Endothelial cell of umbilical vein (primary cell): Measurements from ENCODE around the gene ANKDD1B. TPM values are rescaled to one million over a fixed set of nuclear protein-coding genes. Genes with fewer than 3 reads are reported as not detected.

Experiments
- BruUV-seq: library from RNA; stranded (reverse); fragments of 400-500 nt; replicated peaks from 2 replicates; lab custom pipeline; 2021; lab: Mats Ljungman, UMichigan
- CTCF ChIA-PET: fragments of 300-600, 350-600 bp; sonication (Branson Sonifier 250); formaldehyde crosslinking; loops from one replicate; lab custom pipeline; 2021; ENCODE audit warnings: antibody characterized with exemption, inconsistent platforms; lab: Charles Lee
- POLR2A ChIA-PET: fragments of 300-600, 350-600 bp; sonication (Branson Sonifier 250); formaldehyde crosslinking; loops from one replicate; lab custom pipeline; 2021; ENCODE audit warnings: antibody characterized with exemption, inconsistent platforms; lab: Charles Lee
- DNase-seq: peaks from one replicate; pipeline ENCODE4 v3.0.0-alpha.2; 2011; ENCODE audit warnings: low read depth, low spot score
- FAIRE-seq: peaks from 2 replicates; lab custom pipeline; 2011; peaks lifted over from hg19 to GRCh38; lab: Jason Lieb, UNC
- H2AFZ ChIP-seq: 2 replicates; pipeline ENCODE4 v1.6.0; 2012; ENCODE audit warnings: low read depth, low read length, control low read depth, inconsistent platforms
- H3K27ac ChIP-seq: 2 replicates; pipeline ENCODE4 v1.5.1; 2011; ENCODE audit warnings: low read depth, mild to moderate bottlenecking, control low read depth, low read length, moderate library complexity; ENCODE audit not compliant: insufficient read depth
- H3K27me3 ChIP-seq, 2 experiments: 2 replicates each; pipeline versions ENCODE4 v1.6.0 to v1.6.1; 2011; ENCODE audit warnings: low read length in 2 of 2, mixed read lengths in 1 of 2; ENCODE audit not compliant: control insufficient read depth in 2 of 2, insufficient read depth in 2 of 2
- H3K36me3 ChIP-seq, 2 experiments: 2 replicates in 1 of 2; 3 replicates in 1 of 2; pipeline ENCODE4 v1.5.1; 2011; ENCODE audit warnings: low read length in 2 of 2, mild to moderate bottlenecking in 1 of 2, moderate library complexity in 1 of 2; ENCODE audit not compliant: control insufficient read depth in 2 of 2, insufficient read depth in 2 of 2; ENCODE audit errors: extremely low read depth in 1 of 2
- H3K4me1 ChIP-seq: 3 replicates; pipeline ENCODE4 v1.5.1; 2011; ENCODE audit warnings: mild to moderate bottlenecking, low read length; ENCODE audit not compliant: control insufficient read depth, insufficient read depth; ENCODE audit errors: extremely low read depth
- H3K4me2 ChIP-seq: 2 replicates; pipeline ENCODE4 v1.6.1; 2011; ENCODE audit warnings: low read length, control low read depth, mixed read lengths; ENCODE audit not compliant: insufficient read depth
- H3K4me3 ChIP-seq, 3 experiments: fragments of 200-600 bp in 1 of 3; sonication (generic), shearing (Covaris generic) in 1 of 3; replicated peaks in 1 of 3; 2 replicates each; pipeline ENCODE4 v1.5.1; 2011 to 2016; ENCODE audit warnings: control low read depth in 3 of 3, low read length in 3 of 3, mild to moderate bottlenecking in 2 of 3, inconsistent platforms in 1 of 3, low read depth in 1 of 3, moderate library complexity in 1 of 3; ENCODE audit not compliant: insufficient read depth in 1 of 3
- H3K79me2 ChIP-seq: 2 replicates; pipeline ENCODE4 v1.6.0; 2012; ENCODE audit warnings: low read length, inconsistent platforms; ENCODE audit not compliant: control insufficient read depth, insufficient read depth
- H3K9ac ChIP-seq: replicated peaks from 2 replicates; pipeline ENCODE3; 2011; ENCODE audit warnings: low read length, control low read depth; ENCODE audit not compliant: insufficient read depth; ENCODE audit errors: extremely low read depth
- H3K9me1 ChIP-seq: replicated peaks from 3 replicates; pipeline ENCODE4 v1.6.0; 2011; ENCODE audit warnings: mild to moderate bottlenecking, low read length; ENCODE audit not compliant: control insufficient read depth, insufficient read depth; ENCODE audit errors: extremely low read depth
- H3K9me3 ChIP-seq: replicated peaks from 2 replicates; pipeline ENCODE4 v1.5.1; 2012; ENCODE audit warnings: low read length, inconsistent platforms; ENCODE audit not compliant: control insufficient read depth, insufficient read depth
- H4K20me1 ChIP-seq: replicated peaks from 2 replicates; pipeline ENCODE3; 2011; ENCODE audit warnings: mild to moderate bottlenecking, low read length; ENCODE audit not compliant: control insufficient read depth, insufficient read depth; ENCODE audit errors: extremely low read depth
- EZH2 ChIP-seq: IDR thresholded peaks from 2 replicates; pipeline ENCODE4 v1.6.1; 2012; ENCODE audit warnings: borderline replicate concordance, low read depth, mild to moderate bottlenecking, moderate library complexity, low read length, inconsistent platforms; ENCODE audit not compliant: severe bottlenecking
- FOS ChIP-seq: IDR thresholded peaks from 2 replicates; pipeline ENCODE4 v1.6.1; 2011; ENCODE audit warnings: mild to moderate bottlenecking, low read length, moderate library complexity, borderline replicate concordance; ENCODE audit not compliant: insufficient read depth
- GATA2 ChIP-seq: IDR thresholded peaks from 2 replicates; pipeline ENCODE4 v1.7.0; 2011; ENCODE audit warnings: low read depth, mild to moderate bottlenecking, moderate library complexity, mixed read lengths, low read length; ENCODE audit not compliant: insufficient read length, insufficient read depth
- JUN ChIP-seq: IDR thresholded peaks from 2 replicates; pipeline ENCODE4 v1.6.1; 2011; ENCODE audit warnings: borderline replicate concordance, low read depth; ENCODE audit not compliant: insufficient read length, insufficient read depth
- MYC ChIP-seq: IDR thresholded peaks from one replicate; pipeline ENCODE4 v1.6.1; 2011; ENCODE audit warnings: mild to moderate bottlenecking, low read depth, low read length
- POLR2A ChIP-seq: IDR thresholded peaks from 2 replicates; pipeline ENCODE4 v1.6.1; 2012; ENCODE audit warnings: low read depth, mild to moderate bottlenecking, control low read depth, low read length
- POLR2AphosphoS5 ChIP-seq: IDR thresholded peaks from 2 replicates; pipeline ENCODE4 v1.6.1; 2012; ENCODE audit warnings: low read depth, mild to moderate bottlenecking, control low read depth, low read length, moderate library complexity; ENCODE audit not compliant: insufficient read depth
- dilution Hi-C: fragments of 300-500 bp; cut with MboI; formaldehyde crosslinking; loops from one replicate; pipeline ENCODE4 v1.15.0; 2019; ENCODE audit warnings: low sequenced_read_pairs; ENCODE audit not compliant: extremely low pct_ligation_motif_present
- intact Hi-C: fragments of 100-400 bp; cut with micrococcal nuclease; formaldehyde crosslinking; loops from one replicate; pipeline ENCODE4 v1.10.0; 2022
- polyA plus RNA-seq, 4 experiments: library from polyadenylated mRNA; depleted of rRNA in 3 of 4; stranded (reverse) in 3 of 4; unstranded in 1 of 4; fragments of >200 nt; gene quantifications; 2 replicates each; pipeline versions ENCODE4 v1.2.1 to v1.2.3, GENCODE V29; 2011 to 2012; ENCODE audit warnings: missing spikeins in 1 of 4
- total RNA-seq: library from RNA; stranded (reverse); gene quantifications from 2 replicates; pipeline ENCODE4 v1.2.3, GENCODE V29; 2021
- TF ChIP-seq, protein P1 (sequence below), 2 donors: IDR thresholded peaks; 1 replicate in 1 of 2; 2 replicates in 1 of 2; pipeline ENCODE4 v1.5.1; 2011; ENCODE audit warnings: low read length in 2 of 2, mild to moderate bottlenecking in 2 of 2, moderate library complexity in 2 of 2, control low read depth in 1 of 2, inconsistent platforms in 1 of 2, low read depth in 1 of 2; ENCODE audit not compliant: insufficient read depth in 1 of 2; ENCODE audit errors: extremely low read depth in 1 of 2
- TF ChIP-seq, protein P2 (sequence below): IDR thresholded peaks from 2 replicates; pipeline ENCODE4 v1.6.1; 2011; ENCODE audit not compliant: insufficient read depth, insufficient read length

Gene ANKDD1B
- total and polyA plus RNA-seq, 2 donors (not counting 3 experiments of a cell fraction or from before 2014, with no cell fraction given): 0.15 to 0.71 TPM

DNA sequence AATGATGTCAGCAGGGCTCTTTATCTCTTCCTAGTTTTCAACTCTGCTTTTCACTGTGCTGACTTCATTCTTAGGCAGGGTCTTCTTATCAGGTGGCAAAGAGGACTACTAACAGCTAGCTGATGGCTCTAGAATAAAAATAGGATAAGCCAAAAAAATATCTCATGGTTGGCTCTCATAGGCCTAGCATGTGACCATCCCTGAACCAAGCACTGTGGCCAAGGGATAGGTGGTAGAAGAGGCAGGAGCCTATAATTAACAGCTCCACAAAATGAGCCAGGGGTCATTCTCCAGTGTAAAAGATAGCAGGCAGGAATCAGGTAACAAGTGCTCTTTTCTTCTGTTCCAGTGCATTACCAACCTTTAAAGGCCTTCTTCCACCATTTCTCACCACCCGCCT is 21.1 kb downstream of the ANKDD1B start:
- H3K4me2 ChIP-seq: no peak overlapping the region
- no peak overlapping the region for H3K9ac ChIP-seq
- no peak overlapping the region for H3K4me3 ChIP-seq
- no peaks in the 10 kb centered on the region for H3K79me2 ChIP-seq
- H2AFZ ChIP-seq: no peak overlapping the region
- ChIA-PET CTCF (interaction anchor here (1.1 kb wide), 1 partner anchor 9 kb away, joined by 4 read pairs; no protein-coding TSS in a partner anchor), POLR2A (no interaction called here)
- dilution Hi-C loops: no loop called here
- no peaks in the 10 kb centered on the region for H3K4me1 ChIP-seq
- H3K9me1 ChIP-seq: no peaks in the 10 kb centered on the region
- H3K27ac ChIP-seq: no peak overlapping the region
- no TSS peak for BruUV-seq
- H3K9me3 ChIP-seq: no peaks in the 10 kb centered on the region
- no peaks in the 10 kb centered on the region for H3K27me3 ChIP-seq
- TF ChIP-seq JUN (no peak), EZH2 (no peak), GATA2 (no peak), POLR2AphosphoS5 (no peak), POLR2A (no peak), MYC (no peak), FOS (no peak)
- TF ChIP-seq, protein P1, sequence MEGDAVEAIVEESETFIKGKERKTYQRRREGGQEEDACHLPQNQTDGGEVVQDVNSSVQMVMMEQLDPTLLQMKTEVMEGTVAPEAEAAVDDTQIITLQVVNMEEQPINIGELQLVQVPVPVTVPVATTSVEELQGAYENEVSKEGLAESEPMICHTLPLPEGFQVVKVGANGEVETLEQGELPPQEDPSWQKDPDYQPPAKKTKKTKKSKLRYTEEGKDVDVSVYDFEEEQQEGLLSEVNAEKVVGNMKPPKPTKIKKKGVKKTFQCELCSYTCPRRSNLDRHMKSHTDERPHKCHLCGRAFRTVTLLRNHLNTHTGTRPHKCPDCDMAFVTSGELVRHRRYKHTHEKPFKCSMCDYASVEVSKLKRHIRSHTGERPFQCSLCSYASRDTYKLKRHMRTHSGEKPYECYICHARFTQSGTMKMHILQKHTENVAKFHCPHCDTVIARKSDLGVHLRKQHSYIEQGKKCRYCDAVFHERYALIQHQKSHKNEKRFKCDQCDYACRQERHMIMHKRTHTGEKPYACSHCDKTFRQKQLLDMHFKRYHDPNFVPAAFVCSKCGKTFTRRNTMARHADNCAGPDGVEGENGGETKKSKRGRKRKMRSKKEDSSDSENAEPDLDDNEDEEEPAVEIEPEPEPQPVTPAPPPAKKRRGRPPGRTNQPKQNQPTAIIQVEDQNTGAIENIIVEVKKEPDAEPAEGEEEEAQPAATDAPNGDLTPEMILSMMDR (IDR thresholded peaks at IDR 0.05; ENCODE audit: extremely low read depth in 1 of 2, insufficient read depth in 1 of 2, low read depth in 1 of 2, low read length in 2 of 2): no peak
- TF ChIP-seq, protein P2, sequence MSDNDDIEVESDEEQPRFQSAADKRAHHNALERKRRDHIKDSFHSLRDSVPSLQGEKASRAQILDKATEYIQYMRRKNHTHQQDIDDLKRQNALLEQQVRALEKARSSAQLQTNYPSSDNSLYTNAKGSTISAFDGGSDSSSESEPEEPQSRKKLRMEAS: no peak
- no peak for DNase-seq
- intact Hi-C loops: no loop called here
- no peaks in the 10 kb centered on the region for H4K20me1 ChIP-seq
- no peak for FAIRE-seq
- H3K36me3 ChIP-seq: no peaks in the 10 kb centered on the region
